Measurements from ENCODE around the gene ZNF343.

Gene ZNF343

DNA sequence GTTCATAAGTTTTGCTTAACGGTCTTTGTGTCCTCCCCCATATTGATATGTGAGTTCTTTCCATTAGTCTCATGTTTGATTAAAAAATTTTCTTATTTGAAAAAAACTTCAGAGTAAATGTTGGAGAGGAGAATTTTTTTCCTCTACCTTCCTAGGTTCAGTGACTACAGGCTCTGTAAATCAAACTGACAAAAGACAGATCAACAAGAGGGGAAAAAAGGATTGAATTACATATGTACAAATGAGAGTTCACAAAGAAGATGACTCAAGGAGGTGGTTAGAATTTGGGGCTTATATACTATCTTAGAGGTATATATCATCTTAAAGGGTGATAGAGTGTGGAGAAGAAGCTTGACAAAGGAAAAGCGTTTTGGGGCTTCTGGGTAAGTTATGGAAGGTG is 33.2 kb upstream of the ZNF343 start:
- Histone ChIP-seq H3K36me3 (ENCODE audit: control insufficient read depth, insufficient read depth, low read length) (no peaks in the 10 kb centered on the region), H3K4me3 (replicated peaks; ENCODE audit: low read depth, low read length) (no peak overlapping the region), H3K27me3 (replicated peaks; ENCODE audit: control insufficient read depth, insufficient read depth, low read length) (peaks cover 3% of the 10 kb centered on the region; the same call in 1 of the 2 replicates)
- TF ChIP-seq, protein P1, sequence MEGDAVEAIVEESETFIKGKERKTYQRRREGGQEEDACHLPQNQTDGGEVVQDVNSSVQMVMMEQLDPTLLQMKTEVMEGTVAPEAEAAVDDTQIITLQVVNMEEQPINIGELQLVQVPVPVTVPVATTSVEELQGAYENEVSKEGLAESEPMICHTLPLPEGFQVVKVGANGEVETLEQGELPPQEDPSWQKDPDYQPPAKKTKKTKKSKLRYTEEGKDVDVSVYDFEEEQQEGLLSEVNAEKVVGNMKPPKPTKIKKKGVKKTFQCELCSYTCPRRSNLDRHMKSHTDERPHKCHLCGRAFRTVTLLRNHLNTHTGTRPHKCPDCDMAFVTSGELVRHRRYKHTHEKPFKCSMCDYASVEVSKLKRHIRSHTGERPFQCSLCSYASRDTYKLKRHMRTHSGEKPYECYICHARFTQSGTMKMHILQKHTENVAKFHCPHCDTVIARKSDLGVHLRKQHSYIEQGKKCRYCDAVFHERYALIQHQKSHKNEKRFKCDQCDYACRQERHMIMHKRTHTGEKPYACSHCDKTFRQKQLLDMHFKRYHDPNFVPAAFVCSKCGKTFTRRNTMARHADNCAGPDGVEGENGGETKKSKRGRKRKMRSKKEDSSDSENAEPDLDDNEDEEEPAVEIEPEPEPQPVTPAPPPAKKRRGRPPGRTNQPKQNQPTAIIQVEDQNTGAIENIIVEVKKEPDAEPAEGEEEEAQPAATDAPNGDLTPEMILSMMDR (IDR thresholded peaks at IDR 0.05; ENCODE audit: insufficient read depth, low read length, poor library complexity, severe bottlenecking), result no peak
- DNase-seq (ENCODE audit: extremely low read depth, insufficient read length), result no peak

DNA sequence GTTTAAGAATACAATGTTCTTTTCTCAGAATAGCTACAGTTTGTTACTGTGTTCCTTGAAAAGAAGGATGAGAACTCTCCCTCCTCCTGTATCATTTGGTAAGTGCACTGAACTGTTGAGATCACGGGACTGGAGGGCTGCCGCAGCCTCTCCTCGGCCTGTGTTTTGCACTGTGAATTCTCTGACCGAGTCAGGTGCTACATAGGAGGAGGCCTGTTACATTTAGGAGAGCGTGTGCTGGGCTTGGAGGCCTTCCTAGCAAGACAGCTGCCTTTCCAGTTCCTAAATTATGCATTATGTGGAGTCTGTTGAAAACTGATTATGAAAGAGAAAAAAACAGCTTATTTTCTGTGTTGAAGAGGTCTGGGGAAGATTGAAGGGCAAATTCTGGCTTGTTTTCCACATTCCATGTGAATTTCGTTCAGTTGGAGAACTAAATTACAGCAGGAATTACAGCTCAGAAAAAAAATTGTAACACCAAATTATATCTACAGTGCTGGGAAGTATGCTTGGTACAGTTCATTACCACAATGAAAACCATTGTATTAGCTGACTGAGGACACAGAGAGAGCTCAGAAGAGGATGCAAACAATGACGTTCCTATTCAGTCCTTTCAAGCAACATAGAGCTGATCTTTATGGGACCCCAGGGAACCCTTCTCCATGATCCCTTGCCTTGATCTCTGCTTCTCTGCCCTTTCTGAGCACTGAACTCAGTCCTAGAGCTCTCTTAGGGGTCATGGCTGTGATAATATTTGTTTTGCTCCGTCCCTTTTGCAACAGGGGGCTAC is 30.4 kb upstream of the ZNF343 start:
- TF ChIP-seq, protein P1 (IDR thresholded peaks at IDR 0.05; ENCODE audit: insufficient read depth, low read length, poor library complexity, severe bottlenecking), result no peak
- no peaks in the 10 kb centered on the region for H3K36me3 ChIP-seq (ENCODE audit: control insufficient read depth, insufficient read depth, low read length)
- no peak overlapping the region for H3K4me3 ChIP-seq (replicated peaks; ENCODE audit: low read depth, low read length)
- DNase-seq (ENCODE audit: extremely low read depth, insufficient read length), result no peak
- peaks cover 3% of the 10 kb centered on the region; the same call in 1 of the 2 replicates for H3K27me3 ChIP-seq (replicated peaks; ENCODE audit: control insufficient read depth, insufficient read depth, low read length)

DNA sequence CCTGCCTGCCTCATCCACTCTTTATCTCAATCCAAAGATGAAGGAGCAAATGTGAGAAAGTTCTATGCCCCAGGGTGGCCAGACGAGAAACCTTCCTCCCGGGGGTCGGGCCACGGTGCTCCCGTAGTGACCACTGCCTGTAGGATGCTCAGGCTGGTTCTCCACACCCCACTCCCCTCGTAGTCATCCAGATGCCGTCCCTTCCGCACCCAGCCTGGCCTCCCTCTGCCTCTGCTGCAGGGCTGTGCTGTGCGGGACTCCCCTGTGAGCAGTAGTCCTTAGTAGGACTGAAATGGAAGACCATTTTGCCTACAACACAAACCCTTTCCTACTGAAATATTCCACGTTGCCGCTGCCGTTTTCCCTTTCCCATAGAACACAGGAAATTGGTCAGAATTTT is 29.6 kb upstream of the ZNF343 start:
- no peaks in the 10 kb centered on the region for H3K36me3 ChIP-seq (ENCODE audit: control insufficient read depth, insufficient read depth, low read length)
- no peak for DNase-seq (ENCODE audit: extremely low read depth, insufficient read length)
- peaks cover 3% of the 10 kb centered on the region; the same call in 1 of the 2 replicates for H3K27me3 ChIP-seq (replicated peaks; ENCODE audit: control insufficient read depth, insufficient read depth, low read length)
- TF ChIP-seq, protein P1 (IDR thresholded peaks at IDR 0.05; ENCODE audit: insufficient read depth, low read length, poor library complexity, severe bottlenecking), result no peak
- no peak overlapping the region for H3K4me3 ChIP-seq (replicated peaks; ENCODE audit: low read depth, low read length)

DNA sequence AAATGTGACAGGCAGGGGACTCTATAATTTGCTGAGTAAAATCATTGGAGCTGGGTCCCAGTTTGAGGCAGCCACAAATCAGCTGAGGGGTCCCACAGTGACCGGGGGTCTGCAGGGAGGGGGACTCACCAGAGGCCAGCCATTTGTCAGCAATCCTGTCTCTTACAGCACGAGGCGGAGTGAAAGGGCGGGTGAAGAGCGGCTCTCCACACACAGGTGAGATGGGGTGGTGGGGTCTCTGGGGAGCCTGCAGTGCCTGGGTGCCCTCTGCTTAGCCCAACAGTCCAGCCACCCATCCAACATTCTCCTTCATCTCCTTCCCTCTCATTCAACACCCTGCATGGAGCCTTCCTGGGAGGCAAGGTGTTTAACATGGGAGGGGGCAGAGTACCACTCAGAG is 28.4 kb upstream of the ZNF343 start:
- TF ChIP-seq, protein P1 (IDR thresholded peaks at IDR 0.05; ENCODE audit: insufficient read depth, low read length, poor library complexity, severe bottlenecking), result no peak
- H3K4me3 ChIP-seq (replicated peaks; ENCODE audit: low read depth, low read length), result no peak overlapping the region
- no peaks in the 10 kb centered on the region for H3K36me3 ChIP-seq (ENCODE audit: control insufficient read depth, insufficient read depth, low read length)
- H3K27me3 ChIP-seq (replicated peaks; ENCODE audit: control insufficient read depth, insufficient read depth, low read length), result peaks cover 3% of the 10 kb centered on the region; the same call in 1 of the 2 replicates
- DNase-seq (ENCODE audit: extremely low read depth, insufficient read length), result no peak

DNA sequence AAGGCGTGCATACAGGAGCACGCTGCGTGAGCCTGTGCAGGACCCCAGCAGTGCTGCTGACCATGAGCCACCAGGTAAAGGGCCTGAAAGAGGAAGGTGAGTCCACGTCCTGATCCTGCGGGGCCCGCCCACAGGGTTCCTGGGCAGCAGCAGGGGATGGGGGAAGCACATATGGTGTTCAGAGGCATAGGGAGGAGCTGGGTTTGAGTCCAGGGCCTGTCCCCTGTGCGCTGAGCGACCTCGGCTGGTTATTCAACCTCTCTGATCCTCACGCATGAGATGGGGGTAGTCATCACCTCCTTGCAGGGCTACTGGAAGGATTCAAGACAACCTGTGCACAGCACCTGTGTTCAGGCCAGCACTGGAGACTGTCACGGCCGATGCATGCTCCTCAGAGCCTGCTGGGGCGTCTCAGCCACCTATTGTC is 27.9 kb upstream of the ZNF343 start, which contains the start of gene TMC2:
TMC2 (plus strand) TSS at position 14 of the 427 bp plus-strand sequence; CDS start at position 63, 49 bp downstream.
- no peak for DNase-seq (ENCODE audit: extremely low read depth, insufficient read length)
- Histone ChIP-seq H3K27me3 (replicated peaks; ENCODE audit: control insufficient read depth, insufficient read depth, low read length) (peaks cover 3% of the 10 kb centered on the region; the same call in 1 of the 2 replicates), H3K4me3 (replicated peaks; ENCODE audit: low read depth, low read length) (no peak within 1 kb of the TSS), H3K36me3 (ENCODE audit: control insufficient read depth, insufficient read depth, low read length) (no peaks in the 10 kb centered on the region)
- TF ChIP-seq, protein P1 (IDR thresholded peaks at IDR 0.05; ENCODE audit: insufficient read depth, low read length, poor library complexity, severe bottlenecking), result no peak
